PC-3 (cell line): Measurements from ENCODE around the gene SERPINI1. TPM values are rescaled to one million over a fixed set of nuclear protein-coding genes. Genes with fewer than 3 reads are reported as not detected.

Source experiments
- ATAC-seq: fragments of 200-7000 bp; cut with Tn5 transposase; 2 replicates; pipeline ENCODE4 v1.9.1; 2020; ENCODE audit warnings: mild to moderate bottlenecking, moderate library complexity
- BruUV-seq: library from RNA; stranded (reverse); fragments of 400-500 nt; replicated peaks from 2 replicates; lab custom pipeline; 2021; lab: Mats Ljungman, UMichigan
- CTCF ChIA-PET: fragments of 300-600 bp; sonication (Branson Sonifier 250); formaldehyde crosslinking; loops from one replicate; lab custom pipeline; 2022; ENCODE audit warnings: antibody characterized with exemption; lab: Charles Lee
- POLR2A ChIA-PET: fragments of 300-600 bp; sonication (Branson Sonifier 250); formaldehyde crosslinking; loops from one replicate; lab custom pipeline; 2022; ENCODE audit warnings: antibody characterized with exemption; ENCODE audit not compliant: unreplicated experiment; lab: Charles Lee
- DNase-seq: peaks from one replicate; pipeline ENCODE4 v3.0.0-alpha.2; 2015
- H2AFZ ChIP-seq: fragments of 300-600 bp; sonication (generic); 2 replicates; pipeline ENCODE4 v1.6.0; 2016; ENCODE audit warnings: antibody characterized with exemption, low read length
- H3F3A ChIP-seq: fragments of 300-600 bp; sonication (generic); one replicate; pipeline ENCODE4 v1.6.0; 2017; ENCODE audit warnings: antibody characterized with exemption, low read length, control low read depth, mild to moderate bottlenecking; ENCODE audit not compliant: unreplicated experiment
- H3K27ac ChIP-seq: fragments of 300-600 bp; sonication (generic); 2 replicates; pipeline ENCODE4 v1.5.1; 2016; ENCODE audit warnings: mild to moderate bottlenecking, low read length
- H3K27me3 ChIP-seq: fragments of 300-600 bp; sonication (generic); 2 replicates; pipeline ENCODE4 v1.6.1; 2016; ENCODE audit warnings: low read length, mixed read lengths
- H3K36me3 ChIP-seq: fragments of 300-600 bp; sonication (generic); 2 replicates; pipeline ENCODE4 v1.6.1; 2016; ENCODE audit warnings: low read depth, mixed run types, low read length, mixed read lengths
- H3K4me1 ChIP-seq: fragments of 300-600 bp; sonication (generic); 2 replicates; pipeline ENCODE4 v1.5.1; 2016; ENCODE audit warnings: low read length; ENCODE audit not compliant: insufficient read depth
- H3K4me2 ChIP-seq: fragments of 300-600 bp; sonication (generic); 2 replicates; pipeline ENCODE4 v1.6.0; 2016; ENCODE audit warnings: low read length
- H3K4me3 ChIP-seq: fragments of 300-600 bp; sonication (generic); 2 replicates; pipeline ENCODE4 v1.5.1; 2016; ENCODE audit warnings: mild to moderate bottlenecking, low read length, mixed read lengths
- H3K79me2 ChIP-seq: fragments of 300-600 bp; sonication (generic); 2 replicates; pipeline ENCODE4 v1.6.1; 2017; ENCODE audit warnings: low read length, mixed read lengths
- H3K9ac ChIP-seq: fragments of 300-600 bp; sonication (generic); 2 replicates; pipeline ENCODE4 v1.6.0; 2016; ENCODE audit warnings: mild to moderate bottlenecking, low read length
- H3K9me2 ChIP-seq: fragments of 300-600 bp; sonication (generic); replicated peaks from 2 replicates; pipeline ENCODE4 v1.6.1; 2016; ENCODE audit warnings: mixed run types, low read length, mixed read lengths
- H3K9me3 ChIP-seq: fragments of 300-600 bp; sonication (generic); 2 replicates; pipeline ENCODE4 v1.6.1; 2016; ENCODE audit warnings: low read length, mixed read lengths
- H4K20me1 ChIP-seq: fragments of 300-600 bp; sonication (generic); 2 replicates; pipeline ENCODE4 v1.6.1; 2016; ENCODE audit warnings: low read length, mixed read lengths
- EZH2 ChIP-seq: fragments of 300-600 bp; sonication (generic); IDR thresholded peaks from one replicate; pipeline ENCODE4 v1.6.1; 2017; ENCODE audit warnings: antibody characterized with exemption, mild to moderate bottlenecking, low read length; ENCODE audit not compliant: unreplicated experiment
- EZH2phosphoT487 ChIP-seq: fragments of 300-600 bp; sonication (generic); IDR thresholded peaks from 2 replicates; pipeline ENCODE4 v1.6.1; 2018; ENCODE audit warnings: mild to moderate bottlenecking, antibody characterized with exemption, low read length, borderline replicate concordance
- intact Hi-C: fragments of 100-400 bp; cut with micrococcal nuclease; formaldehyde crosslinking; loops from 2 replicates; pipeline ENCODE4 v1.9.0; 2023
- total RNA-seq: library from RNA; depleted of rRNA; stranded (reverse); fragments of >200 nt; gene quantifications from 2 replicates; pipeline ENCODE4 v1.2.3, GENCODE V29; 2014
- TF ChIP-seq, protein P1 (sequence below): fragments of 300-600 bp; sonication (generic); conservative IDR thresholded peaks from 2 replicates; pipeline ENCODE4 v1.5.1; 2017; ENCODE audit warnings: antibody characterized with exemption, low read depth, mild to moderate bottlenecking, low read length

SERPINI1 gene
- total RNA-seq, 1 experiment from 2014 or later, result 1.3 TPM

DNA sequence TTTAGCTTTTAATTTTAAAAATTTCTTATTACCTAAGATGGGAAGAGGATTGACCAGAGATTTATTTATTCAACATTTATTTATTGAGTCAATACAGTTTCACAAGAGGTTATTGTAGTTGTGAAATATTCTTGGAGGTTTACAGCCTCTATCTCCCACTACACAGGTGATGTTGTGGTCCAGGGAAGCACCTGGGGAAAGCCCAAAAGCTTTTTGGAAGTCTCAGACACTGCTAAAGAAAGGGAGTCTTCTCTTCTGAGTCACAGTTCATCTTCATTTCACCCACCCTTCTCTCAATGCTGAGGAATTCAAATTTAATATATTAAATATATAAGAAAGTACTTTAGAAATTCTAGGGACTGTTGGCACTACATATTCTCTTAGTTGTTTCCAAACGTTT lies 41.8 kb downstream of the SERPINI1 start:
- ChIA-PET CTCF (no interaction called here), POLR2A (no interaction called here)
- BruUV-seq, result no TSS peak
- Histone ChIP-seq H3K4me3 (no peak overlapping the region), H3K27me3 (no peaks in the 10 kb centered on the region), H3K79me2 (no peaks in the 10 kb centered on the region), H3K36me3 (no peaks in the 10 kb centered on the region), H2AFZ (no peak overlapping the region), H3K9ac (no peak overlapping the region), H3F3A (no peaks in the 10 kb centered on the region), H4K20me1 (no peaks in the 10 kb centered on the region), H3K4me1 (no peaks in the 10 kb centered on the region), H3K9me2 (no peaks in the 10 kb centered on the region), H3K27ac (no peak overlapping the region), H3K9me3 (no peaks in the 10 kb centered on the region; the same call in 1 of the 2 replicates), H3K4me2 (no peak overlapping the region)
- intact Hi-C loops, result no loop called here
- ATAC-seq (no peak), DNase-seq (no peak)
- TF ChIP-seq EZH2, result no peak
- no peak for TF ChIP-seq EZH2phosphoT487

DNA sequence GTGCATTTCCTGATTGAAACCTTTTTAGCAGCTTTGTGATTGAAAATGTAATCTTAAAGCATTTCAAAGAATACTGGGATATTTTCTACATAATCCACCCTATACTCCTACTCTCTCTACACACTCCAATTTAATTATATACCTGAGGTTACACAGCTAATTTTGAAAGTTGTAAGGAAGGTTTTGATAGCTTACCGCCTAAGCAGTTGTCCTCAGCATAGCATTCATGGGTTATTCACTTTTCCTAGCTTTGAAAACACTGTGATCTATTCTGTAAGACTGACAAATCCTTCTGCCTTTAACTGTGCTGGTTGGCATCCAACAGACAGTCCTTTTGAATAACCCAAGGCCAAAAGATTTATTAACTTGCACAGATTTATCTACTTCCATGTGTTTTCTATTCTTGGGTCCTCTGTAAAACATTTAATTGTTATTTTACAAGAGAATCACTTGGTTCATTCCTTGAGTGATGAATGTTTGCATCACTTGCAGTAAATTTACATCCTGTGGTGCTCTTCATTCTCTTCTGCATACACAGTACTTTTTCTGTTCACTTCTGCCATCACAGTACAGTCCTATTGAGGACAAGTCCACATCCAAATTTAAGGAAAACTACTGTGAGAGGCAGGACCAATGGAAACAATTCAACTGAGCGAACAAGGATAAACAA lies 44.8 kb downstream of the SERPINI1 start:
- Histone ChIP-seq H3K4me3 (no peak overlapping the region), H3K27me3 (no peaks in the 10 kb centered on the region), H2AFZ (no peak overlapping the region), H3K9ac (no peak overlapping the region), H3F3A (no peaks in the 10 kb centered on the region), H3K36me3 (no peaks in the 10 kb centered on the region), H3K4me2 (no peak overlapping the region), H4K20me1 (no peaks in the 10 kb centered on the region), H3K79me2 (no peaks in the 10 kb centered on the region), H3K9me2 (no peaks in the 10 kb centered on the region), H3K27ac (no peak overlapping the region), H3K9me3 (no peaks in the 10 kb centered on the region; the same call in 1 of the 2 replicates), H3K4me1 (no peaks in the 10 kb centered on the region)
- CTCF ChIA-PET, result no interaction called here
- TF ChIP-seq, protein P1, sequence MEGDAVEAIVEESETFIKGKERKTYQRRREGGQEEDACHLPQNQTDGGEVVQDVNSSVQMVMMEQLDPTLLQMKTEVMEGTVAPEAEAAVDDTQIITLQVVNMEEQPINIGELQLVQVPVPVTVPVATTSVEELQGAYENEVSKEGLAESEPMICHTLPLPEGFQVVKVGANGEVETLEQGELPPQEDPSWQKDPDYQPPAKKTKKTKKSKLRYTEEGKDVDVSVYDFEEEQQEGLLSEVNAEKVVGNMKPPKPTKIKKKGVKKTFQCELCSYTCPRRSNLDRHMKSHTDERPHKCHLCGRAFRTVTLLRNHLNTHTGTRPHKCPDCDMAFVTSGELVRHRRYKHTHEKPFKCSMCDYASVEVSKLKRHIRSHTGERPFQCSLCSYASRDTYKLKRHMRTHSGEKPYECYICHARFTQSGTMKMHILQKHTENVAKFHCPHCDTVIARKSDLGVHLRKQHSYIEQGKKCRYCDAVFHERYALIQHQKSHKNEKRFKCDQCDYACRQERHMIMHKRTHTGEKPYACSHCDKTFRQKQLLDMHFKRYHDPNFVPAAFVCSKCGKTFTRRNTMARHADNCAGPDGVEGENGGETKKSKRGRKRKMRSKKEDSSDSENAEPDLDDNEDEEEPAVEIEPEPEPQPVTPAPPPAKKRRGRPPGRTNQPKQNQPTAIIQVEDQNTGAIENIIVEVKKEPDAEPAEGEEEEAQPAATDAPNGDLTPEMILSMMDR, result no peak
- no peak for TF ChIP-seq EZH2phosphoT487
- no peak for TF ChIP-seq EZH2
- no peak for DNase-seq
- peak; percentile 42 for ATAC-seq
- no TSS peak for BruUV-seq
- intact Hi-C loops, result no loop called here
- POLR2A ChIA-PET, result no interaction called here

DNA sequence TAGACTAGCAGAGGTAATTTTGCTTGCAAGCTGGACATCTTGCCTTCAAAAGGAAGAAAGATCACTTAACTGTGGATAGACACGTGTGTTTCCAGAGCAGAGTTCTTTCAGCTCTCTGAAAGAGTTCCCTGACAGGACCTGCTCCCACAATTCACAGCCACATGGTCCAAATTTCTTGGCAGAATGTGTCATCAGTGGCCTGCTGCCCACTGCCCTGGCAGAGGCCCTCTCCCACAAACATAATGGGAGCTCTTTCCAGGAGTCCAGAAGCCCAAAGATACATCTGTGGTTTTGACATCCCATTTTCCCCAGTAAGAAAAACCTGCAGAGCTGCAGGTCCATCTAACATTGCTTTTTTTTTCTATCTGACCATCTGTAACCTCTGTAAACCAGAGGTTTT lies 48.3 kb downstream of the SERPINI1 start:
- no peaks in the 10 kb centered on the region for H4K20me1 ChIP-seq
- no peaks in the 10 kb centered on the region for H3K79me2 ChIP-seq
- BruUV-seq, result no TSS peak
- H3K36me3 ChIP-seq, result no peaks in the 10 kb centered on the region
- H3K9me2 ChIP-seq, result no peaks in the 10 kb centered on the region
- H3K9me3 ChIP-seq, result no peaks in the 10 kb centered on the region
- intact Hi-C loops, result no loop called here
- H3K27me3 ChIP-seq, result no peaks in the 10 kb centered on the region
- no peak overlapping the region for H2AFZ ChIP-seq
- no peaks in the 10 kb centered on the region for H3K4me1 ChIP-seq
- POLR2A ChIA-PET, result interaction anchor here (0.6 kb wide), 1 partner anchor 386 kb away, joined by 8 read pairs; no protein-coding TSS in a partner anchor
- H3F3A ChIP-seq, result no peaks in the 10 kb centered on the region
- no peak overlapping the region for H3K4me3 ChIP-seq
- DNase-seq, result no peak
- CTCF ChIA-PET, result no interaction called here
- no peak for TF ChIP-seq EZH2phosphoT487
- TF ChIP-seq, protein P1, result no peak
- TF ChIP-seq EZH2, result no peak
- no peak overlapping the region for H3K9ac ChIP-seq
- ATAC-seq, result no peak
- H3K4me2 ChIP-seq, result no peak overlapping the region
- H3K27ac ChIP-seq, result no peak overlapping the region
